ENCODE data around the gene SIM1.

SIM1 gene

GRCh38 chr6:100463630-100464161 is 1.0 kb downstream of the SIM1 start:
- no peak overlapping the region for H3K27ac Mint-ChIP-seq
- no peak overlapping the region for H3K4me3 Mint-ChIP-seq
- peaks cover 20% of the 10 kb centered on the region for H3K4me1 Mint-ChIP-seq
- peaks cover 36% of the 10 kb centered on the region for H3K9me3 Mint-ChIP-seq
- peaks cover 21% of the 10 kb centered on the region for H3K36me3 Mint-ChIP-seq (ENCODE audit: low read depth)
- no peak for ATAC-seq
- DNase-seq = no peak
- H3K27me3 Mint-ChIP-seq = peaks cover 91% of the 10 kb centered on the region

- H3K9me3 Mint-ChIP-seq = peaks cover 35% of the 10 kb centered on the region
- DNase-seq (no peak), ATAC-seq (no peak)
- H3K4me3 Mint-ChIP-seq = no peak overlapping the region
- peaks cover 19% of the 10 kb centered on the region for H3K4me1 Mint-ChIP-seq
- H3K27ac Mint-ChIP-seq = no peak overlapping the region
- peaks cover 91% of the 10 kb centered on the region for H3K27me3 Mint-ChIP-seq
- H3K36me3 Mint-ChIP-seq (ENCODE audit: low read depth) = peaks cover 19% of the 10 kb centered on the region
These were observed 1.8 kb downstream of the SIM1 start for GRCh38 chr6:100462706-100463629.

GRCh38 chr6:100461917-100462705 is 2.6 kb downstream of the SIM1 start:
- Mint-ChIP-seq H3K4me3 (no peak overlapping the region), H3K27ac (no peak overlapping the region)
- no peak for DNase-seq

GRCh38 chr6:100461278-100461916 is 3.3 kb downstream of the SIM1 start:
- Mint-ChIP-seq H3K36me3 (ENCODE audit: low read depth) (peaks cover 16% of the 10 kb centered on the region), H3K4me1 (peaks cover 17% of the 10 kb centered on the region), H3K27me3 (peaks cover 90% of the 10 kb centered on the region), H3K4me3 (no peak overlapping the region), H3K27ac (no peak overlapping the region), H3K9me3 (peaks cover 31% of the 10 kb centered on the region)
- no peak for ATAC-seq
- no peak for DNase-seq

More at GRCh38 chr6:100461917-100462705, 2.6 kb downstream of the SIM1 start:
- Mint-ChIP-seq H3K27me3 (peaks cover 90% of the 10 kb centered on the region), H3K4me1 (peaks cover 20% of the 10 kb centered on the region), H3K36me3 (ENCODE audit: low read depth) (peaks cover 17% of the 10 kb centered on the region), H3K9me3 (peaks cover 32% of the 10 kb centered on the region)
- no peak for ATAC-seq

- DNase-seq = no peak
- Mint-ChIP-seq H3K4me3 (no peak overlapping the region), H3K4me1 (peaks cover 14% of the 10 kb centered on the region), H3K27me3 (peaks cover 90% of the 10 kb centered on the region), H3K36me3 (ENCODE audit: low read depth) (peaks cover 20% of the 10 kb centered on the region), H3K9me3 (peaks cover 28% of the 10 kb centered on the region), H3K27ac (no peak overlapping the region)
- ATAC-seq = no peak
These were observed 4.0 kb downstream of the SIM1 start for GRCh38 chr6:100460650-100461204.

- H3K36me3 Mint-ChIP-seq (ENCODE audit: low read depth) = peaks cover 17% of the 10 kb centered on the region
- DNase-seq (no peak), ATAC-seq (no peak)
- H3K9me3 Mint-ChIP-seq = peaks cover 37% of the 10 kb centered on the region
- no peak overlapping the region for H3K27ac Mint-ChIP-seq
- peaks cover 92% of the 10 kb centered on the region for H3K27me3 Mint-ChIP-seq
- H3K4me3 Mint-ChIP-seq = no peak overlapping the region
- H3K4me1 Mint-ChIP-seq = peaks cover 11% of the 10 kb centered on the region
These were observed 5.0 kb downstream of the SIM1 start for GRCh38 chr6:100459592-100460184.

- ATAC-seq = no peak
- Mint-ChIP-seq H3K36me3 (ENCODE audit: low read depth) (peaks cover 17% of the 10 kb centered on the region), H3K4me1 (peaks cover 11% of the 10 kb centered on the region), H3K27ac (no peak overlapping the region), H3K27me3 (peaks cover 94% of the 10 kb centered on the region), H3K4me3 (no peak overlapping the region), H3K9me3 (peaks cover 38% of the 10 kb centered on the region)
- DNase-seq = no peak
These were observed 5.7 kb downstream of the SIM1 start for GRCh38 chr6:100458841-100459591.

GRCh38 chr6:100457311-100457990 is 7.3 kb downstream of the SIM1 start:
- no peak for ATAC-seq

GRCh38 chr6:100456908-100457235 is 7.8 kb downstream of the SIM1 start:
- Mint-ChIP-seq H3K9me3 (peaks cover 27% of the 10 kb centered on the region), H3K4me3 (no peak overlapping the region), H3K27ac (no peak overlapping the region), H3K36me3 (ENCODE audit: low read depth) (peaks cover 12% of the 10 kb centered on the region), H3K4me1 (peaks cover 6% of the 10 kb centered on the region), H3K27me3 (peaks cover 75% of the 10 kb centered on the region)
- no peak for ATAC-seq
- DNase-seq = no peak

More at GRCh38 chr6:100457311-100457990, 7.3 kb downstream of the SIM1 start:
- Mint-ChIP-seq H3K4me1 (peaks cover 9% of the 10 kb centered on the region), H3K27me3 (peaks cover 80% of the 10 kb centered on the region), H3K9me3 (peaks cover 32% of the 10 kb centered on the region), H3K27ac (no peak overlapping the region), H3K4me3 (no peak overlapping the region), H3K36me3 (ENCODE audit: low read depth) (peaks cover 12% of the 10 kb centered on the region)
- no peak for DNase-seq

- Mint-ChIP-seq H3K4me3 (no peak overlapping the region), H3K36me3 (ENCODE audit: low read depth) (peaks cover 12% of the 10 kb centered on the region), H3K9me3 (peaks cover 27% of the 10 kb centered on the region), H3K4me1 (peaks cover 3% of the 10 kb centered on the region), H3K27me3 (peaks cover 69% of the 10 kb centered on the region), H3K27ac (no peak overlapping the region)
- ATAC-seq = no peak
- no peak for DNase-seq
These were observed 8.4 kb downstream of the SIM1 start for GRCh38 chr6:100456141-100456907.

- H3K4me1 Mint-ChIP-seq = peaks cover 3% of the 10 kb centered on the region
- peaks cover 27% of the 10 kb centered on the region for H3K9me3 Mint-ChIP-seq
These were observed 9.2 kb downstream of the SIM1 start for GRCh38 chr6:100455230-100456124.

More at GRCh38 chr6:100455230-100456124, 9.2 kb downstream of the SIM1 start:
- peaks cover 62% of the 10 kb centered on the region for H3K27me3 Mint-ChIP-seq
- no peak for ATAC-seq
- no peak overlapping the region for H3K4me3 Mint-ChIP-seq
- no peak for DNase-seq
- H3K36me3 Mint-ChIP-seq (ENCODE audit: low read depth) = peaks cover 12% of the 10 kb centered on the region
- H3K27ac Mint-ChIP-seq = no peak overlapping the region
